OCI-LY3 (cell line): ENCODE data around the gene RNU5D-1.

ENCODE experiments used
- H2AFZ ChIP-seq: fragments of 200-600, 300-600 bp; shearing (Covaris generic); 2 replicates; pipeline ENCODE4 v1.6.0; 2014; ENCODE audit warnings: antibody characterized with exemption, low read depth, low read length
- H3K27ac ChIP-seq: fragments of 200-600, 300-600 bp; sonication (generic); 2 replicates; pipeline ENCODE4 v1.5.1; 2014; ENCODE audit warnings: mild to moderate bottlenecking, low read length, moderate library complexity, mixed read lengths
- H3K27me3 ChIP-seq: fragments of 200-600, 300-600 bp; sonication (generic); 2 replicates; pipeline ENCODE4 v1.6.1; 2014; ENCODE audit warnings: low read depth, low read length, mixed read lengths
- H3K36me3 ChIP-seq: fragments of 200-600, 300-600 bp; sonication (generic); replicated peaks from 2 replicates; pipeline ENCODE3; 2014; ENCODE audit warnings: low read depth, low read length, mixed read lengths
- H3K4me1 ChIP-seq: fragments of 300-600, 200-600 bp; sonication (generic); 2 replicates; pipeline ENCODE4 v1.6.1; 2014; ENCODE audit warnings: low read length, mixed read lengths
- H3K4me2 ChIP-seq: fragments of 200-600, 300-600 bp; sonication (generic); 2 replicates; pipeline ENCODE4 v1.6.1; 2014; ENCODE audit warnings: low read length, mixed read lengths
- H3K4me3 ChIP-seq: fragments of 300-600, 200-600 bp; sonication (generic); 2 replicates; pipeline ENCODE4 v1.5.1; 2014; ENCODE audit warnings: antibody characterized with exemption, mild to moderate bottlenecking, low read length, moderate library complexity
- H3K79me2 ChIP-seq: fragments of 300-600, 200-600 bp; shearing (Covaris generic); 2 replicates; pipeline ENCODE4 v1.6.1; 2014; ENCODE audit warnings: mild to moderate bottlenecking, low read length, mixed read lengths
- H3K9ac ChIP-seq: fragments of 300-600, 200-600 bp; shearing (Covaris generic); 2 replicates; pipeline ENCODE4 v1.6.0; 2014; ENCODE audit warnings: mild to moderate bottlenecking, low read length, moderate library complexity
- H3K9me3 ChIP-seq: fragments of 200-600, 300-600 bp; shearing (Covaris generic); 2 replicates; pipeline ENCODE4 v1.6.1; 2014; ENCODE audit warnings: low read length, mixed read lengths; ENCODE audit not compliant: insufficient read depth
- H4K20me1 ChIP-seq: fragments of 200-600, 300-600 bp; sonication (generic); 2 replicates; pipeline ENCODE4 v1.6.1; 2016; ENCODE audit warnings: low read length, mixed read lengths; ENCODE audit not compliant: insufficient read depth
- EZH2phosphoT487 ChIP-seq: fragments of 200-600 bp; shearing (Covaris generic); IDR thresholded peaks from 2 replicates; pipeline ENCODE4 v1.6.1; 2018; ENCODE audit warnings: antibody characterized with exemption, mixed run types, low read depth
- TF ChIP-seq, protein P1 (sequence below): fragments of 200-600, 300-600 bp; sonication (generic); IDR thresholded peaks from 2 replicates; pipeline ENCODE4 v1.5.1; 2014; ENCODE audit warnings: antibody characterized with exemption, low read length, low read depth

RNU5D-1 gene

DNA sequence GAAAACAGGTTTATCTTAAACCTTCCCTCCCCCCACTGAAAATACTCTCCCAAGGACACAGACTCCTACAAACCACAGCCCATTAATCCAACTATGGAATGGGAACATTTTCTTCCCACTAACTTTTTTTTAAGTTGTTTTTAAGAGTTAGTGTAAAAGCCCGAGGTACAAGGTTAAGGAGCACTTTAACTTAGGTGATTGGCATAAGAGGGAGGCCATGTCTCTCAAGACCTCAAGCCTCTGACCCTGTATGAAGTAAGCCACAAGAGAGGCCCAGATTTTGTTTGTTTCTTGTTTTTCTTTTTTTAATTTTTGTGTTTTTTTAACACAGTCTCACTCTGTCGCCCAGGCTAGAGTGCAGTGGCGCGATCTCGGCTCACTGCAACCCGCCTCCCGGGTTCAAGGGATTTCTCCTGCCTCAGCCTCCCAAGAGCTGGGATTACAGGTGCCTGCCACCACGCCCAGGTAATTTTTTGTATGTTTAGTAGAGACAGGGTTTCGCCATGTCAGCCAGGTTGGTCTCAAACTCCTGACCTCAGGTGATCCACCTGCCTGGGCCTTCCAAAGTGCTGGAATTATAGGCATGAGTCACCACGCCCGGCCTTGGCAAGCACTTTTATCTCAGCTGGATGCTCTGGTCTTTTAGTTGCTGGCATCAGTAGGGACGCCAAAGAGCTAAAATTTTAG is 42.1 kb downstream of the RNU5D-1 start:
- H3K27me3 ChIP-seq, result no peaks in the 10 kb centered on the region
- no peaks in the 10 kb centered on the region for H3K36me3 ChIP-seq
- no peaks in the 10 kb centered on the region for H3K79me2 ChIP-seq
- H3K4me1 ChIP-seq, result 0 out of 2 replicates have a peak, but pooled peaks cover 2% of the 10 kb centered on the region
- TF ChIP-seq, protein P1, sequence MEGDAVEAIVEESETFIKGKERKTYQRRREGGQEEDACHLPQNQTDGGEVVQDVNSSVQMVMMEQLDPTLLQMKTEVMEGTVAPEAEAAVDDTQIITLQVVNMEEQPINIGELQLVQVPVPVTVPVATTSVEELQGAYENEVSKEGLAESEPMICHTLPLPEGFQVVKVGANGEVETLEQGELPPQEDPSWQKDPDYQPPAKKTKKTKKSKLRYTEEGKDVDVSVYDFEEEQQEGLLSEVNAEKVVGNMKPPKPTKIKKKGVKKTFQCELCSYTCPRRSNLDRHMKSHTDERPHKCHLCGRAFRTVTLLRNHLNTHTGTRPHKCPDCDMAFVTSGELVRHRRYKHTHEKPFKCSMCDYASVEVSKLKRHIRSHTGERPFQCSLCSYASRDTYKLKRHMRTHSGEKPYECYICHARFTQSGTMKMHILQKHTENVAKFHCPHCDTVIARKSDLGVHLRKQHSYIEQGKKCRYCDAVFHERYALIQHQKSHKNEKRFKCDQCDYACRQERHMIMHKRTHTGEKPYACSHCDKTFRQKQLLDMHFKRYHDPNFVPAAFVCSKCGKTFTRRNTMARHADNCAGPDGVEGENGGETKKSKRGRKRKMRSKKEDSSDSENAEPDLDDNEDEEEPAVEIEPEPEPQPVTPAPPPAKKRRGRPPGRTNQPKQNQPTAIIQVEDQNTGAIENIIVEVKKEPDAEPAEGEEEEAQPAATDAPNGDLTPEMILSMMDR, result no peak
- TF ChIP-seq EZH2phosphoT487, result no peak
- H4K20me1 ChIP-seq, result no peaks in the 10 kb centered on the region
- H3K4me3 ChIP-seq, result no peak overlapping the region
- no peak overlapping the region for H3K27ac ChIP-seq
- H3K9ac ChIP-seq, result no peak overlapping the region
- H3K9me3 ChIP-seq, result no peaks in the 10 kb centered on the region
- no peak overlapping the region for H3K4me2 ChIP-seq
- H2AFZ ChIP-seq, result no peak overlapping the region

DNA sequence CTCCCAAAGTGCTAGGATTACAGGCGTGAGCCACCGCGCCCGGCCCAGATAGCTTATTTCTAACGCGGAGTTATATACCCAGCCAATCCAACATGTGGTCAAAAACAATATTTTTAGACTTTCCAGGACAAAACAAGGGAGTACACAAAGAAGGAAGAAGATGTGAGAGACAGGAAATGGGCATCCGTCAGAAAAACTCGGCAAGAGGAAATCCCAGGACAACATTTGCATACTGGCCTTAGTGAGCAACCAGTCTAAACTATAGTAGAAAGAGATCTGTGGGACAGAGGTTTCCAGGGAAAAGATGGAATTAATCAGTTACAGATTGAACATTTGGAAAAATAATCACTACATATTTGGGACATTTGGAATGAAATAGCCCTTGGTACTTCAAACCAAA is 45.1 kb downstream of the RNU5D-1 start:
- no peak for TF ChIP-seq EZH2phosphoT487
- TF ChIP-seq, protein P1, result no peak
- Histone ChIP-seq H3K4me2 (no peak overlapping the region), H3K36me3 (no peaks in the 10 kb centered on the region), H3K79me2 (no peaks in the 10 kb centered on the region), H3K9ac (no peak overlapping the region), H4K20me1 (no peaks in the 10 kb centered on the region), H3K27ac (no peak overlapping the region), H3K9me3 (no peaks in the 10 kb centered on the region), H3K4me1 (0 out of 2 replicates have a peak, but pooled peaks cover 2% of the 10 kb centered on the region), H3K4me3 (no peak overlapping the region), H3K27me3 (no peaks in the 10 kb centered on the region), H2AFZ (no peak overlapping the region)

- Histone ChIP-seq H2AFZ (no peak overlapping the region), H3K4me2 (no peak overlapping the region), H3K27ac (no peak overlapping the region), H3K36me3 (no peaks in the 10 kb centered on the region), H3K4me1 (0 out of 2 replicates have a peak, but pooled peaks cover 2% of the 10 kb centered on the region), H3K79me2 (no peaks in the 10 kb centered on the region), H3K9ac (no peak overlapping the region), H3K9me3 (no peaks in the 10 kb centered on the region), H3K27me3 (no peaks in the 10 kb centered on the region), H4K20me1 (no peaks in the 10 kb centered on the region), H3K4me3 (no peak overlapping the region)
- TF ChIP-seq, protein P1, result no peak
- TF ChIP-seq EZH2phosphoT487, result no peak
These were observed 45.8 kb downstream of the RNU5D-1 start for GRCh38 chr1:44685218-44685617.

- H3K9me3 ChIP-seq, result no peaks in the 10 kb centered on the region
- no peak overlapping the region for H3K9ac ChIP-seq
- no peaks in the 10 kb centered on the region for H3K27me3 ChIP-seq
- H3K79me2 ChIP-seq, result no peaks in the 10 kb centered on the region
- no peak overlapping the region for H3K4me2 ChIP-seq
- no peak overlapping the region for H3K27ac ChIP-seq
- TF ChIP-seq EZH2phosphoT487, result no peak
- TF ChIP-seq, protein P1, result no peak
- 0 out of 2 replicates have a peak, but pooled peaks cover 2% of the 10 kb centered on the region for H3K4me1 ChIP-seq
- H4K20me1 ChIP-seq, result no peaks in the 10 kb centered on the region
- no peaks in the 10 kb centered on the region for H3K36me3 ChIP-seq
- H2AFZ ChIP-seq, result no peak overlapping the region
- H3K4me3 ChIP-seq, result no peak overlapping the region
These were observed 46.4 kb downstream of the RNU5D-1 start for GRCh38 chr1:44684525-44684924.
